Measurements from ENCODE around the gene ETNK1.
"Not testable (repeated sequence)": the region's sequence is repeated elsewhere in the genome, so short reads cannot be mapped to it uniquely, and the experiment has no call there.

DNA sequence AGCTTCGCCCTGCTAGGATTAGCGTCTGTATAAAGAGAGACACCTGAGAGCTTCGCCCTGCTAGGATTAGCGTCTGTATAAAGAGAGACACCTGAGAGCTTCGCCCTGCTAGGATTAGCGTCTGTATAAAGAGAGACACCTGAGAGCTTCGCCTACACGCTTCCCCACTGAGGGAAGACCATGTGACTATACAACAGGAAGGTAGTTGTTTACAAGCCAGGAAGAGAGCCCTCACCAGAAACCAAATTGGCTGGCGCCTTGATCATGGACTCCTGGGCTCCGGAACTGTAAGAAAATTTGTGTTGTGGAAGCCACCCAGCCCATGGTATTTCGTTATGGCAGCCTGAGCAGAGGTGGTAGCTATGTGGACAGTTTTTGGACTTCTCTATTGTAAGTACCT is 74.7 kb downstream of the ETNK1 start:
- TF ChIP-seq, protein P1, sequence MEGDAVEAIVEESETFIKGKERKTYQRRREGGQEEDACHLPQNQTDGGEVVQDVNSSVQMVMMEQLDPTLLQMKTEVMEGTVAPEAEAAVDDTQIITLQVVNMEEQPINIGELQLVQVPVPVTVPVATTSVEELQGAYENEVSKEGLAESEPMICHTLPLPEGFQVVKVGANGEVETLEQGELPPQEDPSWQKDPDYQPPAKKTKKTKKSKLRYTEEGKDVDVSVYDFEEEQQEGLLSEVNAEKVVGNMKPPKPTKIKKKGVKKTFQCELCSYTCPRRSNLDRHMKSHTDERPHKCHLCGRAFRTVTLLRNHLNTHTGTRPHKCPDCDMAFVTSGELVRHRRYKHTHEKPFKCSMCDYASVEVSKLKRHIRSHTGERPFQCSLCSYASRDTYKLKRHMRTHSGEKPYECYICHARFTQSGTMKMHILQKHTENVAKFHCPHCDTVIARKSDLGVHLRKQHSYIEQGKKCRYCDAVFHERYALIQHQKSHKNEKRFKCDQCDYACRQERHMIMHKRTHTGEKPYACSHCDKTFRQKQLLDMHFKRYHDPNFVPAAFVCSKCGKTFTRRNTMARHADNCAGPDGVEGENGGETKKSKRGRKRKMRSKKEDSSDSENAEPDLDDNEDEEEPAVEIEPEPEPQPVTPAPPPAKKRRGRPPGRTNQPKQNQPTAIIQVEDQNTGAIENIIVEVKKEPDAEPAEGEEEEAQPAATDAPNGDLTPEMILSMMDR (IDR thresholded peaks at IDR 0.05; ENCODE audit: insufficient read depth, low read length), result not testable (repeated sequence)
- not testable (repeated sequence) for TF ChIP-seq POLR2AphosphoS5 (IDR thresholded peaks at IDR 0.05; ENCODE audit: low read depth); SPI1 (IDR thresholded peaks at IDR 0.05; ENCODE audit: borderline replicate concordance, low read depth)
- TF ChIP-seq, protein P2, sequence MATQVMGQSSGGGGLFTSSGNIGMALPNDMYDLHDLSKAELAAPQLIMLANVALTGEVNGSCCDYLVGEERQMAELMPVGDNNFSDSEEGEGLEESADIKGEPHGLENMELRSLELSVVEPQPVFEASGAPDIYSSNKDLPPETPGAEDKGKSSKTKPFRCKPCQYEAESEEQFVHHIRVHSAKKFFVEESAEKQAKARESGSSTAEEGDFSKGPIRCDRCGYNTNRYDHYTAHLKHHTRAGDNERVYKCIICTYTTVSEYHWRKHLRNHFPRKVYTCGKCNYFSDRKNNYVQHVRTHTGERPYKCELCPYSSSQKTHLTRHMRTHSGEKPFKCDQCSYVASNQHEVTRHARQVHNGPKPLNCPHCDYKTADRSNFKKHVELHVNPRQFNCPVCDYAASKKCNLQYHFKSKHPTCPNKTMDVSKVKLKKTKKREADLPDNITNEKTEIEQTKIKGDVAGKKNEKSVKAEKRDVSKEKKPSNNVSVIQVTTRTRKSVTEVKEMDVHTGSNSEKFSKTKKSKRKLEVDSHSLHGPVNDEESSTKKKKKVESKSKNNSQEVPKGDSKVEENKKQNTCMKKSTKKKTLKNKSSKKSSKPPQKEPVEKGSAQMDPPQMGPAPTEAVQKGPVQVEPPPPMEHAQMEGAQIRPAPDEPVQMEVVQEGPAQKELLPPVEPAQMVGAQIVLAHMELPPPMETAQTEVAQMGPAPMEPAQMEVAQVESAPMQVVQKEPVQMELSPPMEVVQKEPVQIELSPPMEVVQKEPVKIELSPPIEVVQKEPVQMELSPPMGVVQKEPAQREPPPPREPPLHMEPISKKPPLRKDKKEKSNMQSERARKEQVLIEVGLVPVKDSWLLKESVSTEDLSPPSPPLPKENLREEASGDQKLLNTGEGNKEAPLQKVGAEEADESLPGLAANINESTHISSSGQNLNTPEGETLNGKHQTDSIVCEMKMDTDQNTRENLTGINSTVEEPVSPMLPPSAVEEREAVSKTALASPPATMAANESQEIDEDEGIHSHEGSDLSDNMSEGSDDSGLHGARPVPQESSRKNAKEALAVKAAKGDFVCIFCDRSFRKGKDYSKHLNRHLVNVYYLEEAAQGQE (IDR thresholded peaks at IDR 0.05; ENCODE audit: insufficient replicate concordance, low read depth), result not testable (repeated sequence)
